Neural progenitor cell (in vitro differentiated cells): ENCODE data around the gene SLC5A10.

Experiments
- EZH2phosphoT487 ChIP-seq: fragments of 200-600 bp; sonication (generic); IDR thresholded peaks from 2 replicates; pipeline ENCODE4 v1.6.1; 2017; ENCODE audit warnings: antibody characterized with exemption
- TF ChIP-seq, protein P1 (sequence below): fragments of 200-600 bp; sonication (generic); IDR thresholded peaks from 2 replicates; pipeline ENCODE4 v1.5.1; 2017; ENCODE audit warnings: antibody characterized with exemption, mild to moderate bottlenecking

DNA sequence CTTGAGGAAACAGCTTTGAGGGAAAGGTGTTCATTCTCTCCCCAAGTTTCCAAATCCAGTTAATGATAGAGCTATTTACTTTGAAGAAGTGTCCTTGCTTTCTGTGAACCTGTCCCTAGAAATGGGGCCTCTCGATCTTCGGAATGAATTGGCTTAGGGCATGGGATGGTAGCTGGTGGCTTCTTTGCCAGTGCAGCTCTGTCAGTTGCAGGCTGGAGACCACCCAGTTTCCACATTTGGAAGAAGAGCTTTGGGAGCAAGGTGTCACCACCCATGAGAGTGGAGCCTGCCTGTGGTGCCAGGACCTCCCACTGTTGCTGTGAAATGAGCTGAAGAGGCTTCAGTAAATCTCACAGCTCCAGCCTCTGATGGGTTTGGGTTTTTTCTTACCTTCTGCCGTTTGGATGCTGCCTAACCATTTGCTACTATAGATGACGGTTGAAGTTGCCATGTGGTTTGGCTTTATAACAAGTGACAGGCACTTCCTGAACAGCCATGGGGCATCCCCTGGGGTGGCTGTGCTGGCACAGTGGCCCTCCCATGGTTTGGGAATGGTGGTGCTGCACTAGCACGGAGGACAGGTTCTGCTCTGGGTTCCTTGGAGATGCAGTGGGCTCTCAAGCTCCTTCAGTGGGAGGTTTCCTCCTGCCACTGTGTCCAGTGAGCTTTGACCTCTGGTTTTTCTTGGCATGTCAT is 19.5 kb upstream of the SLC5A10 start:
- no peak for TF ChIP-seq EZH2phosphoT487
- TF ChIP-seq, protein P1, sequence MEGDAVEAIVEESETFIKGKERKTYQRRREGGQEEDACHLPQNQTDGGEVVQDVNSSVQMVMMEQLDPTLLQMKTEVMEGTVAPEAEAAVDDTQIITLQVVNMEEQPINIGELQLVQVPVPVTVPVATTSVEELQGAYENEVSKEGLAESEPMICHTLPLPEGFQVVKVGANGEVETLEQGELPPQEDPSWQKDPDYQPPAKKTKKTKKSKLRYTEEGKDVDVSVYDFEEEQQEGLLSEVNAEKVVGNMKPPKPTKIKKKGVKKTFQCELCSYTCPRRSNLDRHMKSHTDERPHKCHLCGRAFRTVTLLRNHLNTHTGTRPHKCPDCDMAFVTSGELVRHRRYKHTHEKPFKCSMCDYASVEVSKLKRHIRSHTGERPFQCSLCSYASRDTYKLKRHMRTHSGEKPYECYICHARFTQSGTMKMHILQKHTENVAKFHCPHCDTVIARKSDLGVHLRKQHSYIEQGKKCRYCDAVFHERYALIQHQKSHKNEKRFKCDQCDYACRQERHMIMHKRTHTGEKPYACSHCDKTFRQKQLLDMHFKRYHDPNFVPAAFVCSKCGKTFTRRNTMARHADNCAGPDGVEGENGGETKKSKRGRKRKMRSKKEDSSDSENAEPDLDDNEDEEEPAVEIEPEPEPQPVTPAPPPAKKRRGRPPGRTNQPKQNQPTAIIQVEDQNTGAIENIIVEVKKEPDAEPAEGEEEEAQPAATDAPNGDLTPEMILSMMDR, result no peak
